PC-9 (cell line): ENCODE measurements around the gene TBC1D14. TPM values are rescaled to one million over a fixed set of nuclear protein-coding genes. Genes with fewer than 3 reads are reported as not detected.

Source experiments
- BruUV-seq: library from RNA; stranded (reverse); fragments of 400-500 nt; replicated peaks from 2 replicates; lab custom pipeline; 2021; lab: Mats Ljungman, UMichigan
- CTCF ChIA-PET: fragments of 300-600 bp; sonication (Branson Sonifier 250); formaldehyde crosslinking; loops from one replicate; lab custom pipeline; 2022; ENCODE audit warnings: antibody characterized with exemption; lab: Charles Lee
- POLR2A ChIA-PET: fragments of 300-600 bp; sonication (Branson Sonifier 250); formaldehyde crosslinking; loops from one replicate; lab custom pipeline; 2022; ENCODE audit warnings: antibody characterized with exemption; ENCODE audit not compliant: unreplicated experiment; lab: Charles Lee
- DNase-seq, 2 experiments: peaks; one replicate each; pipeline versions ENCODE4 v3.0.0 to v3.0.0-alpha.2; 2015 to 2022; ENCODE audit warnings: mixed read lengths in 1 of 2
- H2AFZ ChIP-seq: fragments of 200-600 bp; sonication (generic); 2 replicates; pipeline ENCODE4 v1.8.1; 2017; ENCODE audit warnings: antibody characterized with exemption
- H3F3A ChIP-seq: fragments of 200-600 bp; sonication (generic); 2 replicates; pipeline ENCODE4 v1.8.1; 2017; ENCODE audit warnings: antibody characterized with exemption, mild to moderate bottlenecking, low read depth; ENCODE audit not compliant: insufficient read depth
- H3K27ac ChIP-seq: fragments of 200-600 bp; sonication (generic); 2 replicates; pipeline ENCODE4 v1.6.1; 2016; ENCODE audit warnings: mixed run types
- H3K27me3 ChIP-seq: fragments of 200-600 bp; sonication (generic); 2 replicates; pipeline ENCODE4 v1.6.1; 2016; ENCODE audit warnings: low read depth, mixed run types; ENCODE audit not compliant: insufficient read depth
- H3K36me3 ChIP-seq: fragments of 200-600 bp; sonication (generic); 2 replicates; pipeline ENCODE4 v1.6.1; 2016; ENCODE audit warnings: low read depth, mixed run types
- H3K4me1 ChIP-seq: fragments of 200-600 bp; sonication (generic); replicated peaks from 2 replicates; pipeline ENCODE4 v1.6.1; 2016; ENCODE audit warnings: mixed run types; ENCODE audit not compliant: insufficient read depth
- H3K4me2 ChIP-seq: fragments of 200-600 bp; sonication (generic); 2 replicates; pipeline ENCODE4 v1.6.1; 2017; ENCODE audit warnings: mixed run types
- H3K4me3 ChIP-seq: fragments of 200-600 bp; sonication (generic); 2 replicates; pipeline ENCODE4 v1.6.1; 2016; ENCODE audit warnings: mixed run types
- H3K79me2 ChIP-seq: fragments of 200-600 bp; sonication (generic); 2 replicates; pipeline ENCODE4 v1.6.1; 2017; ENCODE audit warnings: low read depth, mixed run types
- H3K9me2 ChIP-seq: fragments of 200-600 bp; sonication (generic); 2 replicates; pipeline ENCODE4 v1.8.1; 2017; ENCODE audit warnings: mild to moderate bottlenecking; ENCODE audit not compliant: insufficient read depth
- H3K9me3 ChIP-seq: fragments of 200-600 bp; sonication (generic); 2 replicates; pipeline ENCODE4 v1.8.1; 2016; ENCODE audit warnings: low read depth; ENCODE audit not compliant: insufficient read depth
- H4K20me1 ChIP-seq: fragments of 200-600 bp; sonication (generic); 2 replicates; pipeline ENCODE4 v1.8.1; 2017; ENCODE audit not compliant: insufficient read depth
- EZH2 ChIP-seq: fragments of 200-600 bp; sonication (generic); IDR thresholded peaks from 2 replicates; pipeline ENCODE4 v1.8.0; 2017; ENCODE audit warnings: antibody characterized with exemption, low read depth
- intact Hi-C: fragments of 100-400 bp; cut with micrococcal nuclease; formaldehyde crosslinking; loops from one replicate; pipeline ENCODE4 v1.10.0; 2022; ENCODE audit not compliant: unreplicated experiment
- total RNA-seq: library from RNA; stranded (reverse); gene quantifications from 2 replicates; pipeline ENCODE4 v1.2.3, GENCODE V29; 2021
- TF ChIP-seq, protein P1 (sequence below): fragments of 200-600 bp; sonication (generic); conservative IDR thresholded peaks from 2 replicates; pipeline ENCODE4 v1.6.1; 2017; ENCODE audit warnings: mixed run types, antibody characterized with exemption, mild to moderate bottlenecking, moderate library complexity

The TBC1D14 gene
- total RNA-seq, 1 experiment from 2014 or later, result 46.2 TPM

GRCh38 chr4:6874981-6875380 is 34.6 kb upstream of the TBC1D14 start:
- BruUV-seq, result no TSS peak
- ChIA-PET POLR2A (no interaction called here), CTCF (no interaction called here)
- Histone ChIP-seq H3K4me1 (no peaks in the 10 kb centered on the region), H3K79me2 (no peaks in the 10 kb centered on the region), H3K9me3 (no peaks in the 10 kb centered on the region), H3K27me3 (no peaks in the 10 kb centered on the region), H4K20me1 (peaks cover 5% of the 10 kb centered on the region; the same call in 1 of the 2 replicates), H3K4me3 (no peak overlapping the region), H3K4me2 (no peak overlapping the region), H3K27ac (no peak overlapping the region), H3K36me3 (0 out of 2 replicates have a peak, but pooled peaks cover 6% of the 10 kb centered on the region), H3F3A (no peaks in the 10 kb centered on the region; the same call in 1 of the 2 replicates), H2AFZ (no peak overlapping the region), H3K9me2 (no peaks in the 10 kb centered on the region)
- no peak for TF ChIP-seq EZH2
- TF ChIP-seq, protein P1, sequence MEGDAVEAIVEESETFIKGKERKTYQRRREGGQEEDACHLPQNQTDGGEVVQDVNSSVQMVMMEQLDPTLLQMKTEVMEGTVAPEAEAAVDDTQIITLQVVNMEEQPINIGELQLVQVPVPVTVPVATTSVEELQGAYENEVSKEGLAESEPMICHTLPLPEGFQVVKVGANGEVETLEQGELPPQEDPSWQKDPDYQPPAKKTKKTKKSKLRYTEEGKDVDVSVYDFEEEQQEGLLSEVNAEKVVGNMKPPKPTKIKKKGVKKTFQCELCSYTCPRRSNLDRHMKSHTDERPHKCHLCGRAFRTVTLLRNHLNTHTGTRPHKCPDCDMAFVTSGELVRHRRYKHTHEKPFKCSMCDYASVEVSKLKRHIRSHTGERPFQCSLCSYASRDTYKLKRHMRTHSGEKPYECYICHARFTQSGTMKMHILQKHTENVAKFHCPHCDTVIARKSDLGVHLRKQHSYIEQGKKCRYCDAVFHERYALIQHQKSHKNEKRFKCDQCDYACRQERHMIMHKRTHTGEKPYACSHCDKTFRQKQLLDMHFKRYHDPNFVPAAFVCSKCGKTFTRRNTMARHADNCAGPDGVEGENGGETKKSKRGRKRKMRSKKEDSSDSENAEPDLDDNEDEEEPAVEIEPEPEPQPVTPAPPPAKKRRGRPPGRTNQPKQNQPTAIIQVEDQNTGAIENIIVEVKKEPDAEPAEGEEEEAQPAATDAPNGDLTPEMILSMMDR, result no peak
- DNase-seq, result no peak
- intact Hi-C loops, result loop anchor here (5.0 to 10.0 kb wide), 2 partner anchors 93 to 320 kb away; partner anchors contain the start of gene KIAA0232

DNA sequence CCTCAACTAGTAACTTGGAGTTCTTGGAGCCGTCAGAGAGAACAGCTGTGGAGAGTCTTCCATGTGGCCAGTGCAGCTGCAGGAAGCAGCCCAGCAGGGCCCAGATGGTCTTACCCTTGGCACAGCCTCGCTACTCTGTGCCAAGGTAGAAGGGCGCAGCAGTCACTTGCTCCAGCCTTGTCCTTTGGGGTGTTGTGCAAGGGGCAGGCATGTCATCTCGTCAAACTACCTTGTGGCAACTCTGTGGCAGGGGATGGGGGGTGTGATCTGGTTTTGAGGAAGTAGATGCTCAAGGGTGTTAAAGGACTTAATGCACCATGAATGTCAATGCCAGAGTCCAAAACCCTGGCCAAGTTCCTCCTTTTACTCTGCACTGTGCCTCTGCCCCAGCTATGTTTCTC is 34.2 kb upstream of the TBC1D14 start:
- Histone ChIP-seq H3K36me3 (0 out of 2 replicates have a peak, but pooled peaks cover 6% of the 10 kb centered on the region), H2AFZ (no peak overlapping the region), H3K27ac (no peak overlapping the region), H4K20me1 (peaks cover 5% of the 10 kb centered on the region; the same call in 1 of the 2 replicates), H3K9me2 (no peaks in the 10 kb centered on the region), H3K9me3 (no peaks in the 10 kb centered on the region), H3K4me3 (no peak overlapping the region), H3K27me3 (no peaks in the 10 kb centered on the region), H3K4me1 (no peaks in the 10 kb centered on the region), H3F3A (no peaks in the 10 kb centered on the region; the same call in 1 of the 2 replicates), H3K79me2 (no peaks in the 10 kb centered on the region), H3K4me2 (no peak overlapping the region)
- intact Hi-C loops, result loop anchor here (10.0 kb wide), 1 partner anchor 321 kb away; no protein-coding TSS in a partner anchor
- peak in 1 of 2 experiments; percentile 47 for DNase-seq
- no peak for TF ChIP-seq EZH2
- ChIA-PET CTCF (no interaction called here), POLR2A (no interaction called here)
- no TSS peak for BruUV-seq

- ChIA-PET CTCF (no interaction called here), POLR2A (no interaction called here)
- H2AFZ ChIP-seq, result no peak overlapping the region
- H3K4me3 ChIP-seq, result no peak overlapping the region
- H3K27ac ChIP-seq, result no peak overlapping the region
- 0 out of 2 replicates have a peak, but pooled peaks cover 6% of the 10 kb centered on the region for H3K36me3 ChIP-seq
- H3K9me2 ChIP-seq, result no peaks in the 10 kb centered on the region
- BruUV-seq, result no TSS peak
- no peaks in the 10 kb centered on the region for H3K27me3 ChIP-seq
- H4K20me1 ChIP-seq, result peaks cover 5% of the 10 kb centered on the region; the same call in 1 of the 2 replicates
- intact Hi-C loops, result loop anchor here (10.0 kb wide), 1 partner anchor 322 kb away; no protein-coding TSS in a partner anchor
- no peak overlapping the region for H3K4me2 ChIP-seq
- H3K4me1 ChIP-seq, result no peaks in the 10 kb centered on the region
- DNase-seq, result no peak
- H3F3A ChIP-seq, result no peaks in the 10 kb centered on the region; the same call in 1 of the 2 replicates
- TF ChIP-seq, protein P1, result no peak
- TF ChIP-seq EZH2, result no peak
- H3K9me3 ChIP-seq, result no peaks in the 10 kb centered on the region
- H3K79me2 ChIP-seq, result no peaks in the 10 kb centered on the region
Observed at GRCh38 chr4:6876440-6876839, 33.2 kb upstream of the TBC1D14 start.
